ENCODE measurements around the gene SIN3A.

DNA sequence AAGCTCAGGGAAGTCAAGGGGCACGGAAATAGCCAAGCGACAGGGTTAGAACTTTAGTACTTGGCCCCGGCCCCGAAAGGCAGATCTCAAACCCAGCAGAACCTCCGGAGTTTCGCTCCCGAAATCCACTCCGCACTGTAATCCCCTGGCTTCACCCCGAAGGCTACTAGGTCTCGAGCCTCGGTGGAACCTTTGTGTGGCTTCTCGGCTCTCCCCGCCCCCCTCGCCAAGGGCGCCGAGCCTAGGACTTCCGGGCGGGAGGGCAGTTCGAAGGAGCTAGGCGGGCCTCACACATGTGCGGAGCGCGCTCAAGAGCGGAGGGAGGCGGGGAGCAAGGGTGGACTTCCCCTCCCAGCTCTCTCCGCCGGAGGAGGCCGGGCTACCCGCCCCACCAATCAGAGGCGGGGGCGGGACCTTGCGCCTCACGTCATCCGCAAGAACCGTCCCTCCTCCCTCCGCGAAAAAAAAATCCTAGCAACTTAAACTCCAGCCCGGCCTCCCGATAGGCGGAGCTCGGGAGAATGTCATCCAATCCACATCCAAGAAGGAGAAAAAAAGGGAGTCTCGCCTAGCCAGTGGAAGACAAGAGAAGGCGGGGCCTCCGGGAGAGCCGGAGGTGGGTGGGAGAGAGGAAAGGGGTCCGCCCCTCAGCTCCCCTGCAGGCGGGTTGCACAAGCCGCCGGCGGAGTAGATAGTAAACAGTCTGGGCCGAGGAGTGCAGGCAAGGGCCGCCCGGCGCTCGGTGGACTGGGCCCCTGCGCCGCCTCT, 2.4 kb upstream of the SIN3A start:
- no peak for TF ChIP-seq CTCF (IDR thresholded peaks at IDR 0.05; ENCODE audit: insufficient read depth, low read depth, low read length)
- no peak for TF ChIP-seq EZH2 (IDR thresholded peaks at IDR 0.05; ENCODE audit: insufficient read depth, low read length)
